Smooth muscle cell (in vitro differentiated cells): ENCODE measurements around the gene HPCA. TPM values are rescaled to one million over a fixed set of nuclear protein-coding genes. Genes with fewer than 3 reads are reported as not detected.

ENCODE experiments used
- DNase-seq: peaks from one replicate; lab custom pipeline; 2025; ENCODE audit not compliant: unreplicated experiment; lab: John Stamatoyannopoulos, UW
- H2AFZ ChIP-seq: fragments of 200-600 bp; sonication (generic); 2 replicates; pipeline ENCODE4 v1.6.0; 2016; ENCODE audit warnings: antibody characterized with exemption, low read depth, mild to moderate bottlenecking
- H3F3A ChIP-seq: fragments of 200-600 bp; sonication (generic); 2 replicates; pipeline ENCODE4 v1.6.0; 2017; ENCODE audit warnings: antibody characterized with exemption, low read depth
- H3K27ac ChIP-seq: fragments of 200-600 bp; sonication (generic); 2 replicates; pipeline ENCODE4 v1.5.1; 2016; ENCODE audit warnings: low read depth, mild to moderate bottlenecking
- H3K27me3 ChIP-seq: fragments of 200-600 bp; sonication (generic); 2 replicates; pipeline ENCODE4 v1.6.1; 2016; ENCODE audit warnings: low read depth, mild to moderate bottlenecking
- H3K36me3 ChIP-seq: fragments of 200-600 bp; sonication (generic); 2 replicates; pipeline ENCODE4 v1.5.1; 2016; ENCODE audit warnings: low read depth
- H3K4me1 ChIP-seq: fragments of 200-600 bp; sonication (generic); 2 replicates; pipeline ENCODE4 v1.5.1; 2016; ENCODE audit warnings: low read depth
- H3K4me2 ChIP-seq: fragments of 200-600 bp; sonication (generic); 2 replicates; pipeline ENCODE4 v1.6.0; 2016; ENCODE audit warnings: mild to moderate bottlenecking
- H3K4me3 ChIP-seq: fragments of 200-600 bp; sonication (generic); 2 replicates; pipeline ENCODE4 v1.5.1; 2016; ENCODE audit warnings: mild to moderate bottlenecking
- H3K79me2 ChIP-seq: fragments of 200-600 bp; sonication (generic); 2 replicates; pipeline ENCODE4 v1.6.0; 2016; ENCODE audit warnings: low read depth, mild to moderate bottlenecking
- H3K9ac ChIP-seq: fragments of 200-600 bp; sonication (generic); 2 replicates; pipeline ENCODE4 v1.6.0; 2016; ENCODE audit warnings: low read depth
- H3K9me3 ChIP-seq: fragments of 200-600 bp; sonication (generic); replicated peaks from 2 replicates; pipeline ENCODE4 v1.5.1; 2016; ENCODE audit warnings: low read depth
- H4K20me1 ChIP-seq: fragments of 200-600 bp; sonication (generic); 2 replicates; pipeline ENCODE4 v1.6.0; 2016; ENCODE audit warnings: low read depth
- WGBS: methylation state at CpG from one replicate; pipeline ENCODE4 v1.1.7; 2016; ENCODE audit warnings: low lambda C conversion rate; 5-methylcytosine and 5-hydroxymethylcytosine counted together
- polyA plus RNA-seq: library from polyadenylated mRNA; unstranded; fragments of >200 nt; fragmentation: Nextera tagmentation; extraction: Ambion mirVana; gene quantifications from 2 replicates; pipeline ENCODE4 v1.2.1, GENCODE V29; 2016
- total RNA-seq: library from RNA; depleted of rRNA; stranded (reverse); fragments of >200 nt; gene quantifications from 2 replicates; pipeline ENCODE4 v1.2.3, GENCODE V29; 2014
- TF ChIP-seq, protein P1 (sequence below): fragments of 200-600 bp; sonication (generic); IDR thresholded peaks from 2 replicates; pipeline ENCODE4 v1.5.1; 2017; ENCODE audit warnings: borderline replicate concordance, mild to moderate bottlenecking, antibody characterized with exemption; ENCODE audit not compliant: insufficient read depth, poor library complexity, severe bottlenecking

HPCA gene
- total and polyA plus RNA-seq, 2 experiments from 2014 or later: not detected

DNA sequence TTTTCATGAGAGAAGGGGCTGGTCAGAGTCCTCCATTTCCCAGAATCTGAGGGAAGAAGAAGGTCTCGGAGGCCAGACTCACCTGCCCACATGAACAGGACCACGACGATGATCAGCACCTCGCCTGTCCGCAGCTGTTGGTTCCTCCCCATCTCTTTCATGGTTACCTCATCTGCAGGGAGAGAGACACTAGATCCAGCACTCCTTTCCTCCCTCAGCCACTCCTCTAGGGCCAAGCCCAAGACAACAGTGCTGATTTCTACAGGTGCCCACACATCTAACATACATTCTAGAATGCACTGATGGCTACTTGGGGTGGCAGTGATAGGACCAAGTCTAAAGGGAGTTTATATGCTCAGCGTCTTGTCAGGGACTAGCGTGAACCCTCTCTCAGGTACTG is 18.6 kb upstream of the HPCA start:
- peaks cover 24% of the 10 kb centered on the region for H3K27me3 ChIP-seq
- H3K4me3 ChIP-seq: no peak overlapping the region
- no peak overlapping the region for H3K27ac ChIP-seq
- H2AFZ ChIP-seq: no peak overlapping the region
- H3K4me2 ChIP-seq: no peak overlapping the region
- 94% methylated on average over 7 of the region's 7 CpGs for WGBS
- peaks cover 14% of the 10 kb centered on the region for H3K4me1 ChIP-seq
- H4K20me1 ChIP-seq: no peaks in the 10 kb centered on the region
- TF ChIP-seq, protein P1, sequence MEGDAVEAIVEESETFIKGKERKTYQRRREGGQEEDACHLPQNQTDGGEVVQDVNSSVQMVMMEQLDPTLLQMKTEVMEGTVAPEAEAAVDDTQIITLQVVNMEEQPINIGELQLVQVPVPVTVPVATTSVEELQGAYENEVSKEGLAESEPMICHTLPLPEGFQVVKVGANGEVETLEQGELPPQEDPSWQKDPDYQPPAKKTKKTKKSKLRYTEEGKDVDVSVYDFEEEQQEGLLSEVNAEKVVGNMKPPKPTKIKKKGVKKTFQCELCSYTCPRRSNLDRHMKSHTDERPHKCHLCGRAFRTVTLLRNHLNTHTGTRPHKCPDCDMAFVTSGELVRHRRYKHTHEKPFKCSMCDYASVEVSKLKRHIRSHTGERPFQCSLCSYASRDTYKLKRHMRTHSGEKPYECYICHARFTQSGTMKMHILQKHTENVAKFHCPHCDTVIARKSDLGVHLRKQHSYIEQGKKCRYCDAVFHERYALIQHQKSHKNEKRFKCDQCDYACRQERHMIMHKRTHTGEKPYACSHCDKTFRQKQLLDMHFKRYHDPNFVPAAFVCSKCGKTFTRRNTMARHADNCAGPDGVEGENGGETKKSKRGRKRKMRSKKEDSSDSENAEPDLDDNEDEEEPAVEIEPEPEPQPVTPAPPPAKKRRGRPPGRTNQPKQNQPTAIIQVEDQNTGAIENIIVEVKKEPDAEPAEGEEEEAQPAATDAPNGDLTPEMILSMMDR: no peak
- H3K9ac ChIP-seq: no peak overlapping the region
- no peak for DNase-seq
- H3K9me3 ChIP-seq: no peaks in the 10 kb centered on the region
- H3K36me3 ChIP-seq: no peaks in the 10 kb centered on the region
- H3F3A ChIP-seq: no peaks in the 10 kb centered on the region
- no peaks in the 10 kb centered on the region for H3K79me2 ChIP-seq

DNA sequence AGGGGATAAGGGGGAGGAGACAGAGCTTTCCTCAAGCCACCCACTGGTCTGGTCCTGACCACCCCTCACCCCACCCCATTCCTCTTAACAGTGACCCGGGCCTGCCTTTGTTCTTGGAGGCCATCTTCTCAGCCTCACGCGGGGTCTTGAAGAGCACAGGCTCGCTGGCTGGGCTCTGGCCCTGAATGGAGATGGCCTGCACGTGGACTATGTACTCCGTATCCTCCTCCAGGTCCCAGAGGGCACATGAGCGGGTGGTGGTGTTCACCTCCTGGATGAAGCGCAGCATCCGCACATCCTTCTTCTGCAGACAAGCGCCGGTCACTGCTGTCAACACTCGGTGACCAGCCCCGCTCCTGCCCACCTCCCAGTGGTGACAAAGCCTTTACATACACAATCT is 18.2 kb upstream of the HPCA start:
- peaks cover 14% of the 10 kb centered on the region for H3K4me1 ChIP-seq
- no peak overlapping the region for H3K4me2 ChIP-seq
- no peak overlapping the region for H3K9ac ChIP-seq
- DNase-seq: no peak
- no peaks in the 10 kb centered on the region for H3K36me3 ChIP-seq
- H3K9me3 ChIP-seq: no peaks in the 10 kb centered on the region
- peaks cover 24% of the 10 kb centered on the region for H3K27me3 ChIP-seq
- no peaks in the 10 kb centered on the region for H4K20me1 ChIP-seq
- H3K27ac ChIP-seq: no peak overlapping the region
- H3F3A ChIP-seq: no peaks in the 10 kb centered on the region
- H3K4me3 ChIP-seq: no peak overlapping the region
- TF ChIP-seq, protein P1: no peak
- 95% methylated on average over 13 of the region's 13 CpGs for WGBS
- no peak overlapping the region for H2AFZ ChIP-seq
- H3K79me2 ChIP-seq: no peaks in the 10 kb centered on the region

DNA sequence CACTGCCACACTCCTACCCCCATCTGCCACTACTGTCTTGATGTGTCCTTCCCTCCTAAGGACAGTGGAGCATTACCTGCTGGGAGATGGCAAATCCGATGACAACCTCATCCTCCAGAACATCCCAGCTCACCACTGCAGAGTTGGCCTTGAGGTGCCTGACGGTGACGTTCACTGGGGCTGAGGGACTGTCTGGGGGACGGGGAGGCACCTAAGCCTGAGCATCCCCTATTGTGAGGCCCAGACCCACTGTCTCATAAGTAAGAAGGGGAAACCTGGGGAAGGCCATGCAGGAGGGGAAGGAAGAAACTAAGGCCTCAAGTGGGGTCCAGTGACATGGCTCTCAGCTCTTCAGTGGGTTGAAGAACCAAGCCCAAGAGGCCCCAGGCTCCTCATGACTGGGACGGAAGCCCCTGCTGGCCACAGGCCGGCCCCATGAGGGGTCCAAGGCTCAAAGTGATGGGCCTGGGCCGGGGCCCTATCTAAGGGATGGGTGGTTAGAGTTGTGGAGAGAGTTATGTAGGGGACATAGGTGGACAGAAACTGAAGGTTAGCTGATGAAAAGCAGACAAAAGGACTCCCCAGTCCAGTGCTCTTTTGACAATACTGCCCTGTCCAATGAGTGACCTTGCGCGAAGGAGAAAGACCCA is 17.4 kb upstream of the HPCA start:
- TF ChIP-seq, protein P1: no peak
- Histone ChIP-seq H3K79me2 (no peaks in the 10 kb centered on the region), H4K20me1 (no peaks in the 10 kb centered on the region), H3K4me1 (peaks cover 14% of the 10 kb centered on the region), H3K27me3 (peaks cover 24% of the 10 kb centered on the region), H3K4me3 (no peak overlapping the region), H3K9ac (no peak overlapping the region), H3F3A (no peaks in the 10 kb centered on the region), H3K4me2 (no peak overlapping the region), H3K9me3 (no peaks in the 10 kb centered on the region), H3K36me3 (no peaks in the 10 kb centered on the region), H2AFZ (no peak overlapping the region), H3K27ac (no peak overlapping the region)
- WGBS: 91% methylated on average over 9 of the region's 9 CpGs
- no peak for DNase-seq
